Activated T-cell treated with anti-CD3 and anti-CD28 coated beads for 24 hours (primary cell): Measurements from ENCODE around the gene GRIK4.

ENCODE experiments used
- DNase-seq: peaks from one replicate; pipeline ENCODE4 v3.0.0-alpha.2; 2020; ENCODE audit warnings: low read depth

The GRIK4 gene

DNA sequence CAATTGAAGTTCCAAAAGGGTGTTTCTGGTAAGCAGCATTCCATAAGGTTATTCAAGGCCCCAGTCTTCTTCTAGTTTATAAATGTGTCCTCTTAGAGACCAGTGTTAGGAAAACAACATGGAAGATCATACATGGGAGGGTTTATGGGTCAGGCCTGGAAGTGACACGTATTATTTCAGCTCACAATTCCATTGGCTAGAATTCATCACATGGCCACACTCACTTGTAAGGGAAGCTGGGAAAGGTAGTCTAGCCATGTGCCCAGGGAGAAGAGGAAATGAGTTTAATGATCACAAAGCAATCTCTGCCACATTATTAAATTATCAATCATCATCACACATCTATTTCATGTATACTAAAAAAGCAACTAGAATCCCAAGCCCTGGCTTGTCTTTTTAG is 330.6 kb downstream of the GRIK4 start:
- no peak for DNase-seq

DNA sequence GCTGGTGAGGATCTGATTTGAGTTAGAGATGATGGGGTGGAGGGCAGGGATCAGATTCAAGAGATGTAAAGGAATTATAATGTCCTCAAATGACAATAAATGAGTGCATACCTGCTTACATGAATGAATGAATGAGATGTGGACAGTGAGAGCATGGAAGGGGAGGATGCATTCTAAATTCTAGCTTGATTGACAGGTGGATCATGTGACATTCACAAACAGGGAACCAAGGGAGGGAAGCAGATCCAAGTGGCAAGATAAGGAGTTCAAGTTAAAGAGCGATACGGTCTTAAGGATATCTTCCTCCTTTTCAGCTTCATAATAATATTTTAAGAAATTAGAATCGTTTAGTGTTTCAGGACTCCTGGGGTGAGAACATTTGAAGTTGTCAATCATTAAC is 341.9 kb downstream of the GRIK4 start:
- no peak for DNase-seq

DNA sequence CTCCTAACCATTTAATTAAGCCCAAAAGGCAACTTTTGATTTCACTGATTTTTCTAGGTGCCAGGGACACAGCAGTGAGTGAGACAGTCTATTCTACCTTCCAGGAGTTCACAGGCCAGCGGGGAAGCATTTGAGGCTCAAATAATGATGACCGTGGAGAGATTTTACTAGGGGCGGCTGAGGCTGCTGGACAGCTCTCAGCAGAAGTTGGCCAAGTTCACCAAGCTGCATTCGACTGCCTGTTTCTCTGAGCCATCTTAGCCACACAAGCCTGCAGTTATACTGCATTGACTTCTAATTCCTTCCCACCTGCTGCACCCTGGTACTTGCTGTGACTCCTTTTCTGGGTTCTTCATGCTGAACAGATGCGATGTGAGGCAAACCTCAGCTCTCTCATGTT is 343.4 kb downstream of the GRIK4 start:
- no peak for DNase-seq

DNA sequence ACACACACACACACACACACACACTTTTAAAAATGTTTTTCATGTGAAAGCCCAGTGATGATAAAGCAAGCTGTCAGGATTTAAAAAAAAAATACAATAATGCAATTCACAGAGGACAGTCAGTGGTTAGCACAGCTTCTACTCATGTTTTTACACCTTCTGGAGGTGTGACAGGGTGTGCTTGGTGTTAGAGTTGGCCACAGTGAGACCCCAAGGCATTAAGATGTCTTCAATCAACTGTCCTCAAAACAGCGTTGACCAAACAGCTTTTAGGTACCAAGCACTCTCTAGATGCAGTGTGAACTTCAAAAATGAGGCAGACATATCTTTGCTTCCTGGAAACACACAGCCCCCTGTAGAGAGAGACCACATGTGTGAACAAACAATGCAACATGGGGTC is 346.0 kb downstream of the GRIK4 start:
- DNase-seq, result no peak

DNA sequence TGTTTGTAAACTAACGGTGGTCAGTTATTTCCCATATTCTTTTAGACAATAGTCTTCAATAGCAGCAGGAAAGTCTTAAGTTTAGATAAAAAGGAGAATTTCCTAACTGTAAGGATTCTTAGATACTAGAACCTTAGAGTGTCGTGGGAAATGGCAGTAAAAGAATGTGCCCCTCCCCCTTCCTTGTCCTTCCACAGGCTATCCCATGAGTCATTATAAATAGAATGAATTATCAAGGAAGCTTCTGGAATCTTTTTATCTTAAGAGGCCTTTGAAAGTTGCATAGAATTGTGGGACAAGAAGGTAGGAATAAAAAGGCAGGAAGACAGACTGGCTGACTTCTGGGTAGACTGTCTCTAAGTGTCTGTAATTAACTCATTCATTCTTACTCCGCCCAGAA is 347.2 kb downstream of the GRIK4 start:
- DNase-seq, result no peak

DNA sequence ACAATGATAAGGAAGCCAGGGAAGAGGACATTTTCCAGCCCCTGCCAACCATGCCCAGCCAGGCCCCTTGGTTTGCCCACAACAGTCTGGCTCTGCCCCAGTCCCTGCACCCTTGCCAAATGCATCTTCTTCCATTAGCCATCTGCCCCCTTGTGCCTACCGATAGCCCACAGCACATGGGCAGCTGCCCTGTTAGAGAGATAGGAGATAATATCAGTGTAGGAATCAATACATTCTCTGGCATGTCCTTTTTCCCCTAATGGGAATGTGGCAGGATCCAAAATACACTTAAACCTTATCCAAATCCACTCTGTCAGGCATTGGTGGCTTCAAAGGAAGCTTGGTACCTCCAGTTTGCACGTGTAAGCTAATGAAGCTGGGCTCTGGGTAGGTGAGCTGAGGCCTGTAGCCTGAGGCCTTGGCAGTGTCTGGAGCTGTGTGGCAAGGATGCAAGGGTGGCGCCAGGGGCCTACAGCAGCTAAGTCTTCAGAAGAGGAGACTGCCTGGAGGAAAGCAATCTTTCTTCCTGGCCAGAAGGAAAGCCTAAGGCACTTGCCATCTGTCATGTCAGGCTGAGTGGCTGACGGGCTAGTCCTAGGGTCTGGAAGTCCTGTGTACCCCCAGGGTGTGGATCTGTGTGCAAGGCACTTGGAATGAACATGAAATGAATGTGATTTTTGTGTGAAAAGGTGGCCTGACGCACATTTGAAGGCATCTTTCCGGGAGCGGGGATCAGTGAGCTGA is 348.2 kb downstream of the GRIK4 start:
- no peak for DNase-seq

DNA sequence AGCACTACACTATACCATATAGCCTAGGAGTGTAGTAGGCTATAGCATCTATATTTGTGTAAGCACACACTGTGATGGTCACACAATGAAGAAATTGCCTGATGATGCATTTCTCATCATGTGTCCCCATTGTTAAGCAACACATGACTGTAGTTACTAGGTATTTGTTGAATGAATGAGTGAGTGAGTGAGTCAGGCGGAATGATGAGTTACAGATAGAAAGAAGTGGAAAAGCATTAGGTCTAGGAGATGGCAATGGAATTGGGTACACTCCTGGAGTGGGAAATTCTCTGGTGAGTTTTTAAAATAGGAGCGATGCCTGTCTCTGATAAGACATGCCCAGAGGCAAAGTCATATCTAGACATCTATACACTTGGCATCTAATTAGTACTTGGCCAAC is 351.8 kb downstream of the GRIK4 start:
- DNase-seq, result no peak

DNA sequence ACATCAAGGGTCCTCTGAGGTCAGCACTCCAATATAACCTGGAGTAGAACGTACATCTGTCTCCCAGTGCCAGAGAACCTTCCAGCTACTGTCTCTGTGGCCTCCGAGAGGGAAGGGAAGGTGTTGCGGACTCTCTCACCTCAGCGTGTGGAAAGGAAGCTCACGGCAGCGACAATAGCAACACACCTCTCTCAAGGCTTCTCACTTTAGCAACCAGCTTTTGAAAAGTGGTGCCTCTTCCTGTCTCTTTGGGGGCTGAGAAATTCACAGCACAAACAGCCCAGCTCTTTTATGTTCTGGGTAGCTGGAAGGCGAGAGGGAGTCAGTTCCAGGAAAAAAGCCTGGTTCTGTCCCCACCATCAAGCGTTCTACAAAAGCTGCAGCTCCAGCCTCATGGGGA is 355.5 kb downstream of the GRIK4 start:
- DNase-seq, result no peak

DNA sequence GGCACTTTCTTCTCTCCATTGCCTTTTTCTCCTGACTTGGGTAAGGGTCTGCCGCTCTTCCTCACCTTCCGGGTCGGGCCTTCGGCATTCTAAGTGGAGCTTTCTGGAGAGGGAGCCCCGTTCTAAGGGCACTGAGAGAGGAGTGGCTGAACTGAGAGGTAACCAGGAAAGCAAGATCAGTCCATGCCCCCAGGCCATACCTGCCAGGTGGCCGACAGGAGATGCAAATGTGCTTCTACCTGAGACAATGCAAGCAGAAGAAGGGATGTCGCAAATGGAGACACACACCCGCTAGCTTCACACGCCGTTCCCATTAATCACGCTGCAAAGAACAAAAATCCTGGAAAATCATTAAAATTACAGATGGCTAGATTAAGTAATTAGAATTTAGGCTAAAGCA is 356.0 kb downstream of the GRIK4 start:
- no peak for DNase-seq

DNA sequence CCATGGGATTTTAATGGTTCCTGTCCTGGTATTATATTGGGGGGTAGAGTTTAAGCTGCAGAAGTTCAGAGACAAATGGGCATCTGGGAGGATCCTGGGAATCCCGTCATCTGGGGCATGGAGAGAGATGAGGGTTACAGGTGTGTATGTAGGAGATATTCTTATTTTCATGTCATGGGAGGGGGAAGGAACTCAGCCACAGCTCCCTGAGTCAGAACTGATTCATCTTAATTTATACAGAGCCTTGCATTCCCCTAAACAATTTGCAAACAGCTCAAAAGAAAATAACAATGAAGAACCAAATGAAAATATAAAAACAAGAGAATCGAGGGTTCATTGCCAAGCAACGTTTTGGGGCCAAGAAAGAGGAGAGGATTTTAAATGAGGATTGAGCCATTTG is 356.4 kb downstream of the GRIK4 start:
- no peak for DNase-seq

DNA sequence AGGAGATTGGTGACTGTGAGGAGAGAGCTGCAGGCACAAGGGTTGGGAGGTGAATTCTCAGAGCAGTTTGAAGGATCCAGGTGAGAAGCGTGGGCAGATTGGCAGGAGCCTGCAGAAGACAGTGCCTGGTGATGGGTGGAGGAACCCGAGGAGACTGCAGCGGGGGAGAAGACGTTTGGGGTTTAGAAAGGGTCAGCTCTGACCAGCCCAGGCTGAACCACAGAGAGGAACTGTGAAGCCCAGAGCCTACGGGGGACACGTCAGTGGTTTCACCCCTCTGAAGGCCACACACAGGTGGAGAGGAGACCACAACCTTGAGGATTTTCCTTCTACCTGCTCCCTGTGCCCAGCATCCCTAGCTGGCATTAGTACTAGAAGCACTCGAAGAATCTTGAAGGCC is 357.5 kb downstream of the GRIK4 start:
- no peak for DNase-seq

DNA sequence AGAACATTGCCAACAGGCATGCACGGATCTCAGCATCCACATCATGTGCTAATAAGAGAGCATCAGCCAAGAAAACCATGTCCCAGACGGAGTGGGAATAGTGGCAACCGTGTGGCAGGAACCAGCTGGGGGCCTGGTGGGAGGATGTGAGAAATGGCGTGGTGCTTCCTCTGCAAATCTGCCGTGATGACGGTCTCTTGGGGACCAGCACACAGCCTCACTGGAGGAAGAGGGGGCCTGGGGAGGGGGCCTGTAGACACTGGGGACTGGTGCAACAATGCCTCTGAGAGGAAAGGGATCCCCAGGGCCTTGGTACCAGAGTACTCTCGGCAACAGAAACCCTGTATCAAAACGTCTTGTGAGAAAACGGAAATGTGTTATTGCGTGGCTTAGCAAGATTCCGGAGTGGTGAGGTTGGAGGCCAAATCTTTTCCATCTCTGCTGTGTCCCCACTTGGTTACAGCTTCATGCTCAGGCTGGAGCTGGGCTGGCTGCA is 358.0 kb downstream of the GRIK4 start:
- no peak for DNase-seq

DNA sequence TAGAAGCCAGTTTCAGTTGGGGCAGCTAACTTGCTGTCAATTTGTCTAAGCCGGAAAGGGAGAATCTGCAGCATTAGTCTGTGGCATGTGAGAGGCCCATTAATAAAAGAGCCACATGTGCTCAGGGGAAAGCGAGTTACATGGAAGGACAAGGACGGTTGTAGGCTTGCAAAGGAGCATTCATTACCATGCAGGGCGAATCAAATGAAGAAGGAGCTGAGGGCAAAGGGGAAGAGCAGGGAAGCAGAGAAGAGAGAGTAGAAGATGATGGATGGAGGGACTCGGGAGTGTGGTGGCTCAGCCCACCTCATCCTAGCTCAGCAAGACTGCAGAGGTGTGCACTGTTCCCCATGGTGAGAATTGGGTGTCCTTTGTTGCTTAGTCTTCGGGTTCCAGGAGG is 359.6 kb downstream of the GRIK4 start:
- DNase-seq, result no peak

DNA sequence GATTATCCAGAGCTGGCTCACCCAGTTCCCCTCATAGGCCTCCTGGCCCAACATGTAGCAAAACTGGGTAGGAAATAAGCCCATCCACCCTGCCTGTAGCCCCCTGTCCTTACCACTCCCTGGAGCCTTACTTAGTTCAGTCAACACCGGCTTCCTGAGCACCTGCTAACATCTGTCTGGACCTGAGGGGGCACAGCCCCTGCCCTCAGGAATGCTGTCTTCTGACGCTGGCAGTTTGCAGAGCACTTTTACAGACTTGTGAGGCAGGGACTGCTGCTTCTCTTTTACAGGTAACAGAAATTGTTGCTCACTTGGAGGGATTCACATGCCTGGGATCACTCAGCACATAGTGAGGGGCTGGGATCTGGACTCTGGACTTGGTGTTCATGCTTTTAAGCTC is 360.4 kb downstream of the GRIK4 start:
- DNase-seq, result no peak

DNA sequence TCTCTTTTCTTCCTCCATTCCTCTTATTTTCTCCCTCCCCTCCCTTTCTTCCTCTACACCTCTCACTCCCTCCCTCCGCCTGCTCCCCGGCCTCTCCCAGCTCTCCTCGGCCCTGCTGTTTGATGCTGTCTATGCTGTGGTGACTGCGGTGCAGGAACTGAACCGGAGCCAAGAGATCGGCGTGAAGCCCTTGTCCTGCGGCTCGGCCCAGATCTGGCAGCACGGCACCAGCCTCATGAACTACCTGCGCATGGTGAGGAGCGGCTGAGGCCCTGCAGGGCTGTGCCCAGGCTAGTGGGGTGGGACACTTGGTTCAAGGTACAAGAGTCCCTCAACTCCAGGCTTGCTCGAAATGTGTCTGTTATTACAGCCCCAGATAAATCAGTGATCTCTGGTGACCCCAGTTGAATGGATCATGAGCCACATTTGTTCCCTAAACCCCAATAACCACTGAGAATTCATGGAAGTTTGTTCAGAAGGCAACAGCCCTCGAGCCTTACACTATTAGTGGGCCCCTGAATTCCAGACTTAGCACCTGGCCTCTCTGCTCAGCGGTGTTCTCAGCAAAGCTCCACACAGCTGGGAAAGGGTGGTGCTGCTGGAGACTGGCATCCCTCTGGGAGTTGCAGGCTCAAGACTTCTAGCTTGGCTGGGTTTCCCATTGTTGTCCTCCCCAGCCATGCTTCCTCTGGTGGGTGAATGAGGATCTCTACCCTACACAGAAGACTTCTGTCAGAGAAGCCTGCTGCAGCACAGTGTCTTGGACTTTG is 362.6 kb downstream of the GRIK4 start:
- no peak for DNase-seq

DNA sequence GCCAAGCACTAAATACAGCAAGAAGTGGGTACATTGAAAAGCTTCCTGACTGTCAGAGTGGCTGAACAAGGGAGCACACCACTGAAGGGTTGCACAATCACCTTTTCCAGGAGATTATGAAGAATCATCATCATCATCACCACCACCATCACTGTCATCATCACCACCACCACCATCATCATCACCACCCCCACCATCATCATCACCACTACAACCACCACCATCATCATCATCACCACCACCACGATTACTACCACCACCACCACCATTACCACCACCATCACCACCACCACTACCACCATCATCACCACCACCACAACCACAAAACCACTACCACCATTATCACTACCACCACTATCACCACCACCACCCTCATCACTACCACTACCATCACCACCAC is 364.4 kb downstream of the GRIK4 start:
- DNase-seq, result no peak

DNA sequence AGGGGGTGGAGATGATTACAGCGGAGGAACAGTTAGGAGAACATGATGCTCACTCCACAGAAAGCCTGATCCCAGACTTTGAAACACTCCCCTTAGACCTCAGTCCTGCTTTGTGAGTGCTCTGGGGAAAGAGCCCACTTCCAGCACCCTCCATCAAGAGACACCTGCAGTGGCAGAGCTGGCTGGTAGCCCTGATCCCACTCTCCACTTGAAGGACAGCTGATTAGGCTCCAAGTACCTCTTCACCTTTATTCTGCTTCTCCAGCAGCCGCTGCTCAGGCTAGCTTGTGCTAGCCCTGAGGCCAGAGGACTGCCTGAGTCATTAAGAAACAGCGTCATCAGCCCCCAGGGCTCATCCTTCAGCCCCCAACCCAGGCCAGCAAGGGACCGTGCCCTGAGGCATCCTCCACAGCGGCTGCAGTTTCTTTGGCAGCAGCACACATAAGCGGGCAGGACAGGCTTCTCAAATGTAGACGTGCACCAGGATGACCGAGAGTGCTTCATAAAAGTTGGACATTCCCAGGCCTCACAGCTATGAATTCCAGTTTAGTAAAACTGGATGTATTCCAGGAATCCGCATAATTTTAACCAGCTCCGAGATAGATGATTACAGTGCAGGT is 366.3 kb downstream of the GRIK4 start:
- DNase-seq, result no peak

DNA sequence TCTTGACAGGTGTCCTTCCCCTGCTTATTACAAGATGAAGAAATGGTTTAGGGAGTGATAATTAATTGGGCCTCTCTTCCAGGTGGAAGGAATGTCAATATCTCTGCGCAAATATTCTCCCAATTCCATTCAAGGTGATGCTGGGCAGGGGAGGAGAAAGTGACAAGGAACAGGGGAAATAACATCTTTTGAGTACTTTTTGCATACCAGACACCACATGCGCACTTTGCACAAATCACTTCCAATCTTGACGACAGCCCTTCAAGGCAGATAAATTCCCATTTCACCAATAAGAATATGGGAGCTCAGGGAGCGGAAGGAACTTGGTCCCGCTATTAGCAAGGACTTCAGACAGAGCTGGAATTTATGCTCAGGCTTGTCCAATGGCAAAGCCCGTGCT is 367.2 kb downstream of the GRIK4 start:
- no peak for DNase-seq

DNA sequence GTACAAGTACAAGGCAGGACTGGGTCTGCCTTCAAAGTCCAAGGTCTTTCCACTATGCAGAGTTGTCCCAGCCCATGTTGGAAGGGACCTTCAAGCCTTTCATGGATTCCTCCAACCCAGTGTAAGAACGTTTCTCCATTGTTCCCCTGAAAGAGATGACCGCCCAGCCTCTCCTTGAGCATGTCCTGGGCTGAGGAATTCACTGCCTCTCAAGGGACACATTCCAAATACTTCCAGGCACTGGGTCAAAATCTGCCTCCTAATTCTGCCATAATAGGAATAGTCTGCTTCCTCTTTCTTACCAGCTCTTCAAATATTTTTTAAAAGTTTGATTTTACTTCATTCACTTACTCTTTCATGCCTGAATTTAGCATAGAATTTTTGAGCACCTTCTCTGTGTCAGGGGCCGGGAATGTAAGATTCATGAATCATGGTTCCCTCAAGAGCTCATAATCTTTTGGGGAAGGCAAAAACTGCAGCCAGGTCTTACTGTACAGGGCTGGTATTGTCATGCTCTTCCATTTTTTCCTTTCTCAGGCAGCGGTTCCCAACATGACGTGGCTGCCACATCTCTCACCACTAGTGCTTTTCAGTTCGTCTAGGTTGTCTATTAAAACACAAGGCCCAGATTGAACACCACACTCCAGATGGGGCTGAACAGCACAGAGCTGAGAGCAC is 369.1 kb downstream of the GRIK4 start:
- no peak for DNase-seq

DNA sequence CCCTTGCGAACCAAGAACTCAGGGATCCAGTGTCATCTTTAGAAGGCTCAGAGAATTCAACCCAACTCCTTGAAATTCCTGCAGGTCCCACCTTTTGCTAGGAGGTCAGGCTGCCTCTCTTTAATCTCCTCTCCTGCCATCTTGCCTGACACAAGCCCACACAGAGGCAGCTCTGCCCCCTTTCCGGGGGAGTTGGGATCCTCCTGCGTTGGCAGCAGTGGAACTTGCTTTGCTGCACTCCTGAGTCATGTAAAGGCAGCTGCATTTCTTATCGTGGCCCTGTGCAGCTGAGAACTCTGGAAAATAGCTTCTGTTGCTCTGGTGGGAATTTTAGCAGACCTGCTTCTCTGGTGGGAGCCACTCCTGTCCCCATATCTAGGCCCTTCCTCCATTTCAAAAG is 370.0 kb downstream of the GRIK4 start:
- no peak for DNase-seq

DNA sequence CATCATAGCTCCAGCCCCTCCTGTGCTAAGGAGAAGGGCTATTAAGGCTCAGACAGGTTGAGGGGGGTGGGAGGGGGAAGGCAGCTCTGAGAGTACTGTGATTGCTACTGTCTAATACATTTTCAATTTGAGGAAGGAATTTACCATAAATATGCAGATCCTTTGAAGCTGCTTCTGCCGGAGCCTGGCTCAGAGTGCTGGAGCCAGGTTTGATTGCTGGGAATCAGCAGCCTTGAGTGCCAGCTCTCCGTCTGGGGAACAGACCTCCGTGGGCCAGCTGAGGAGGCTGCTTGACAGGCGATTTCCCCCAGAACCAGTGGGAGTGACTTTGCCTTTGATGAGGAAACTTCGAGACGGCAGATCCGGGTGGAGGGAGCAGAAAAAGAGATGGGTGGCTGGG is 370.6 kb downstream of the GRIK4 start:
- DNase-seq, result no peak

DNA sequence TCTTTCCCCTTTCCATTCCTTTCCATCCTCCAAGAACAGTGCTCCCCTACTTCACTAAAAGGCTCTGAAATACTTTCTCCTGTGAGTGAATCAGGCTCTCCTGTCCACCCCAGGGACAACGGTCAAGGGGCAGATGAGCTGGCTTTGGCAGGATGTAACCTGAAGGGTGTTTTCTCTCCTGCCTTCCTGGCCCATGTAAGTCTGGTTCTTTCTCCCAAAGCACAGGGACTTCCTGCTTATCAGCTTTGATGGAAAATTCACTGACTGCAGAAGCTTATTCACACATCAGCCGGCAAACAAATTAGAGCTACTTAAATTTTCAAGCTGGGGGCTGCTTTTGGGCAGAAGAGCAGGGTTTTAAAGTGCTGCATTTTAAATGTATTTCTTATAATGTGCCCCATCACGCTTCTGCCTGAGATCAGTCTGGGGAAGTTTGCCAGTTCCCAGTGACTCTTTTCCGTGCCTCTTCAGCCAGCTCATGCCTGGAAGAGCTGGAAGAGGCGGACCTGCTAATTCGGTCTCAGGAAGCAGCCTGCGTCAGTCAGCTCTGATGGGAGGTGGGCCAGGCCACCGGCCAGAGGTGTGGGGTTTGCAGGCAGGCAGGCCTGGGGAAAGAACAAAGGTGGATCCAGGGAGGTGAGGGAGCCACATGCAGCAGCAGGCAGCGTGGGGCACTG is 372.0 kb downstream of the GRIK4 start:
- no peak for DNase-seq
